K562 (cell line): ENCODE results near the gene RACK1.

Experiments
- CTCF ChIP-seq, 3 experiments: IDR thresholded peaks in 2 of 3; conservative IDR thresholded peaks in 1 of 3; 2 replicates each; pipeline ENCODE4 v1.5.1; 2011 to 2012; ENCODE audit warnings: low read length in 3 of 3, mild to moderate bottlenecking in 3 of 3, control low read depth in 2 of 3, improper control_type of control experiment in 1 of 3, inconsistent platforms in 1 of 3, low read depth in 1 of 3, mixed read lengths in 1 of 3, moderate library complexity in 1 of 3; ENCODE audit not compliant: insufficient read depth in 2 of 3
- HDAC2 ChIP-seq: fragments of 450-650 bp; IDR thresholded peaks from 2 replicates; pipeline ENCODE4 v1.6.1; 2016; ENCODE audit warnings: mild to moderate bottlenecking
- MNT ChIP-seq, 2 experiments: fragments of 450-650 bp; conservative IDR thresholded peaks; 2 replicates each; pipeline ENCODE4 v1.6.1; 2017; ENCODE audit warnings: mild to moderate bottlenecking in 2 of 2, moderate library complexity in 2 of 2
- NR1H2 ChIP-seq: sonication (generic); formaldehyde crosslinking; IDR thresholded peaks from 2 replicates; pipeline ENCODE4 v1.4.0; 2020; ENCODE audit warnings: mild to moderate bottlenecking, missing genetic modification reagents
- POLR2A ChIP-seq: fragments of 450-650 bp; conservative IDR thresholded peaks from 2 replicates; pipeline ENCODE4 v1.6.1; 2016
- POLR2AphosphoS5 ChIP-seq: IDR thresholded peaks from 2 replicates; pipeline ENCODE4 v1.6.1; 2011; ENCODE audit warnings: mild to moderate bottlenecking, low read depth, low read length, moderate library complexity; ENCODE audit not compliant: control insufficient read depth, insufficient read depth
- RAD21 ChIP-seq, 2 experiments: fragments of 250-450 bp in 1 of 2; fragments of 450-650 bp in 1 of 2; sonication (Bioruptor Pico) in 1 of 2; formaldehyde crosslinking in 1 of 2; IDR thresholded peaks in 1 of 2; conservative IDR thresholded peaks in 1 of 2; 2 replicates each; pipeline versions ENCODE4 v1.4.0 to v1.8.0; 2020 to 2022; ENCODE audit warnings: mild to moderate bottlenecking in 2 of 2, moderate library complexity in 1 of 2
- RBBP5 ChIP-seq: fragments of 200-600 bp; sonication (generic); IDR thresholded peaks from 2 replicates; pipeline ENCODE4 v1.6.1; 2012; ENCODE audit warnings: borderline replicate concordance, mild to moderate bottlenecking, low read length, control low read depth, inconsistent platforms; ENCODE audit not compliant: insufficient read depth, poor library complexity, severe bottlenecking
- TAF1 ChIP-seq: IDR thresholded peaks from 2 replicates; pipeline ENCODE4 v1.6.1; 2011; ENCODE audit warnings: mild to moderate bottlenecking, low read length, moderate library complexity; ENCODE audit not compliant: insufficient read depth, control insufficient read depth, severe bottlenecking; ENCODE audit errors: extremely low read depth
- TCF7L2 ChIP-seq: fragments of 150-350 bp; IDR thresholded peaks from 2 replicates; pipeline ENCODE4 v1.6.1; 2016; ENCODE audit warnings: low read depth, mild to moderate bottlenecking, low read length, moderate library complexity
- TGIF2 ChIP-seq: sonication (generic); formaldehyde crosslinking; IDR thresholded peaks from 2 replicates; pipeline ENCODE4 v1.8.1; 2022; ENCODE audit warnings: mild to moderate bottlenecking, missing genetic modification reagents, moderate library complexity

DNA sequence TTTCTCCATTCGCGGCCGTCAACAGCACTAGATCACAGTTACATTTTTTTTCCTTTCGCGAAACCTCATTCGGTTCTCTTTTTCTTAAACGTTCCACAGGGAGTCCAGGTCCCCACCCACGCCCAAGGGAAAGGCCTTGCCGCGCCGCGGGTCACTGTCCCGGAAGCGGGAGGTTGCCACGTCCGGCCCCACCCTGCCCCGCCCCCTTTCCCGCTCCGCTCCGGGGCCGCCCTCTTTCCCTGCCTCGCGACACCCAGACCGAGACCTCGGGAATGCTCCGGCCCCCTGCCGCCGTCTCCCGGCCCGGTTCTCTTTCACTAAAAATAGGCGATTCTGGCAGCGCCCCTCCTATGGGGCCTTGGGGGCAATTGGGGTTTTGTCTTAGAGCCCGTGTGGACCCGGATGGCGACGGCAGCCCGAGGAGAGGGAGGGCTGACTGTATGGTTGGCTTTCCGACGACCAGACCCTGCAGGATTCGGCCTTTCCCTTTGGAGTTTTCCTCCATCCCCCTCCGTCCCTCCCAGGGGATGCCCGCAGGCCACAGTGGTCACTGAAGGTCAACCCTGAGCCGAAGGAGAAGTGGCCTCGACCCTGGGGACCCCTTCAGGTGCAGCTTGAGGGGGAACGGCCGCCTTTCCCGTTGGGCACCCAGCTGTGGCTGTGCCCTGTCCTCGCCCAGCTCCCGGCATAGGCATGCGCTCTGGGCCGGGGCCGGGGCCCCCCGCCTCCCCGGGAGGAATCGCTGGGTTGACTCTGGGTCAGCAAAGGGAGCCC is 2.8 kb upstream of the RACK1 start:
- peak; percentile 57 to 73 for TF ChIP-seq MNT (conservative IDR thresholded peaks at IDR 0.05)
- peak; percentile 80 for TF ChIP-seq RBBP5
- peak; percentile 86 for TF ChIP-seq POLR2AphosphoS5
- peak; percentile 78 for TF ChIP-seq POLR2A
- no peak for TF ChIP-seq RAD21 (CRISPR knock-in tag; conservative IDR thresholded peaks at IDR 0.05 in 1 of 2, IDR thresholded peaks at IDR 0.05 in 1 of 2)
- peak; percentile 47; the same call in 1 of the 2 replicates for TF ChIP-seq TGIF2 (CRISPR knock-in tag)
- peak in 1 of 3 experiments; percentile 13; a peak in 1 of 6 replicates for TF ChIP-seq CTCF (IDR thresholded peaks at IDR 0.05 in 2 of 3, conservative IDR thresholded peaks at IDR 0.05 in 1 of 3; ENCODE audit: insufficient read depth in 2 of 3, low read depth in 1 of 3, low read length in 3 of 3)
- TF ChIP-seq HDAC2: no peak
- peak; percentile 83 for TF ChIP-seq TAF1
- TF ChIP-seq TCF7L2: no peak
- TF ChIP-seq NR1H2 (CRISPR knock-in tag): no peak
